ENCODE results near the gene IBTK. TPM values are rescaled to one million over a fixed set of nuclear protein-coding genes. Genes with fewer than 3 reads are reported as not detected.
"Not testable (repeated sequence)": the region's sequence is repeated elsewhere in the genome, so short reads cannot be mapped to it uniquely, and the experiment has no call there.

The IBTK gene
- total RNA-seq, 2 donors from 2014 or later: 32.1 to 45.2 TPM

GRCh38 chr6:82249381-82250253 lies 2.1 kb upstream of the IBTK start:
- ATAC-seq (no peak), DNase-seq (no peak)
- intact Hi-C loops (cut with DNase I, micrococcal nuclease): loop anchor here in 1 of 2 donors (5.0 kb wide), 1 partner anchor 808 kb away; no protein-coding TSS in a partner anchor

- intact Hi-C loops (cut with DNase I, micrococcal nuclease): no loop called here
- peak; percentile 50 for ATAC-seq
- DNase-seq: peak in 1 of 2 donors; percentile 56
Observed at GRCh38 chr6:82248273-82248735, 760 bp upstream of the IBTK start.

- intact Hi-C loops (cut with DNase I, micrococcal nuclease): no loop called here
- peak; percentile 56 for ATAC-seq
- DNase-seq: peak; percentile 58 to 76
Observed at GRCh38 chr6:82246802-82247504, 591 bp downstream of the IBTK start.

- no peak for ATAC-seq
- peak in 1 of 2 donors; percentile 17 for DNase-seq
Observed at GRCh38 chr6:82246370-82246769, 1.2 kb downstream of the IBTK start.

GRCh38 chr6:82245376-82245775 lies 2.2 kb downstream of the IBTK start:
- intact Hi-C loops (cut with DNase I, micrococcal nuclease): no loop called here
- no peak for DNase-seq
- no peak for ATAC-seq

More at GRCh38 chr6:82246370-82246769, 1.2 kb downstream of the IBTK start:
- intact Hi-C loops (cut with DNase I, micrococcal nuclease): no loop called here

GRCh38 chr6:82243884-82244283 lies 3.7 kb downstream of the IBTK start:
- ATAC-seq (no peak), DNase-seq (no peak)
- intact Hi-C loops (cut with DNase I, micrococcal nuclease): no loop called here

- no peak for DNase-seq
- ATAC-seq: no peak
- intact Hi-C loops (cut with DNase I, micrococcal nuclease): no loop called here
Observed at GRCh38 chr6:82240186-82240585, 7.4 kb downstream of the IBTK start.

- DNase-seq (no peak), ATAC-seq (no peak)
- intact Hi-C loops (cut with DNase I, micrococcal nuclease): no loop called here
Observed at GRCh38 chr6:82239597-82239996, 7.9 kb downstream of the IBTK start.

- ATAC-seq (no peak), DNase-seq (no peak)
- intact Hi-C loops (cut with DNase I, micrococcal nuclease): no loop called here
Observed at GRCh38 chr6:82237013-82237412, 10.5 kb downstream of the IBTK start.

- no peak for ATAC-seq
- intact Hi-C loops (cut with DNase I, micrococcal nuclease): no loop called here
- no peak for DNase-seq
Observed at GRCh38 chr6:82227770-82228169, 19.8 kb downstream of the IBTK start.

GRCh38 chr6:82220167-82220566 lies 27.4 kb downstream of the IBTK start:
- intact Hi-C loops (cut with DNase I, micrococcal nuclease): no loop called here
- ATAC-seq (no peak), DNase-seq (no peak)

- DNase-seq: no peak
- ATAC-seq: no peak
- intact Hi-C loops (cut with DNase I, micrococcal nuclease): no loop called here
Observed at GRCh38 chr6:82217018-82217586, 30.4 kb downstream of the IBTK start.

- intact Hi-C loops (cut with DNase I, micrococcal nuclease): no loop called here
- ATAC-seq (no peak), DNase-seq (no peak)
Observed at GRCh38 chr6:82216549-82216948, 31.0 kb downstream of the IBTK start.

- DNase-seq (no peak), ATAC-seq (no peak)
- intact Hi-C loops (cut with DNase I, micrococcal nuclease): no loop called here
Observed at GRCh38 chr6:82211326-82211725, 36.2 kb downstream of the IBTK start.

- no peak for DNase-seq
- no peak for ATAC-seq
- intact Hi-C loops (cut with DNase I, micrococcal nuclease): no loop called here
Observed at GRCh38 chr6:82208913-82209312, 38.6 kb downstream of the IBTK start.

- intact Hi-C loops (cut with DNase I, micrococcal nuclease): no loop called here
- ATAC-seq: no peak
- no peak for DNase-seq
Observed at GRCh38 chr6:82205930-82206392, 41.6 kb downstream of the IBTK start.

- ATAC-seq: no peak
- no peak for DNase-seq
- intact Hi-C loops (cut with DNase I, micrococcal nuclease): no loop called here
Observed at GRCh38 chr6:82204020-82204419, 43.5 kb downstream of the IBTK start.

GRCh38 chr6:82197784-82198183 lies 49.8 kb downstream of the IBTK start:
- DNase-seq (no peak), ATAC-seq (no peak)
- intact Hi-C loops (cut with DNase I, micrococcal nuclease): no loop called here

- intact Hi-C loops (cut with DNase I, micrococcal nuclease); DNase-seq; ATAC-seq: not testable (repeated sequence)
Observed at GRCh38 chr6:82197245-82197644, 50.3 kb downstream of the IBTK start.

GRCh38 chr6:82196161-82196560 lies 51.4 kb downstream of the IBTK start:
- no peak for ATAC-seq

More at GRCh38 chr6:82196161-82196560, 51.4 kb downstream of the IBTK start:
- DNase-seq: no peak
- intact Hi-C loops (cut with DNase I, micrococcal nuclease): no loop called here
